Cerebellar cortex (tissue), 1 donor: ENCODE data around the gene MMADHC.

Source experiments
- DNase-seq: peaks from one replicate; pipeline ENCODE4 v3.0.0-alpha.2; 2015; ENCODE audit warnings: low spot score

Gene MMADHC

DNA sequence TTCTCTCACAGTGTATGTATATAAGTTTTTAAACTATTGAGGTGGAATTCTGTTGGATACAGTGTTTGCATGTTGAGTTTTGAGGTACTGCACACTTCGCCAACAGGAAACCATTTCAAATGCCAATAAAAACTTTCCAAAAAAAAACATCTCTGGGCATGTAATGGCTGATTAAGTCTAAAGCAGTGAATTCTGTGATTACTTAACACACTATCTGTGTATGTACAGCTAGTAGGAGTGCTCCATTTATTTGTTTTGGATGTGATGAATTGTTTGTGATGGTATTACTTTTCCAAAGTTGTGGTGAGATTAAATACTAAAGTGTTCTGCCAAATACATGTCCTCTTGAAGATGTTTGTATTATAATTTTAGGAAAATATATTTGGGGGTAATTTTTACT lies 31.1 kb downstream of the MMADHC start:
- no peak for DNase-seq

DNA sequence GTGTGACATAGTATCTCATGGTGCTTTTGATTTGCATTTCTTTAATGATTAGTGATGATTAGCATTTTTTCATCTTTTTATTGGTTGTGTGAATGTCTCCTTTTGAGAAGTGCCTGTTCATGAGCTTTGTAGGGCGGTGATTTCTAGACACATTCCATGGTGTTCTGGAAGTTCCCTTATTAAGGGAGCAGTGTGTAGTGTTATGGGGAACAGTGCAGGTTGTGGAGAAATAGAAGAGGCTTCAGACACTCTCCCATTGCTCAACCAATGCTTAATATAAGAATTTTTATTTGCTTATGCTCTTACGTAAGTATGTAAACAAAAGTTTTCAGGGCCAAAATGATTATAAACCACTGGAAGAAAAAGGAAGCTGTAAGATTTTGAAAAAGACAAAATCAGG lies 34.7 kb downstream of the MMADHC start:
- DNase-seq = no peak

GRCh38 chr2:149552226-149552625 lies 35.3 kb downstream of the MMADHC start:
- no peak for DNase-seq

GRCh38 chr2:149544692-149545091 lies 42.9 kb downstream of the MMADHC start:
- no peak for DNase-seq

DNA sequence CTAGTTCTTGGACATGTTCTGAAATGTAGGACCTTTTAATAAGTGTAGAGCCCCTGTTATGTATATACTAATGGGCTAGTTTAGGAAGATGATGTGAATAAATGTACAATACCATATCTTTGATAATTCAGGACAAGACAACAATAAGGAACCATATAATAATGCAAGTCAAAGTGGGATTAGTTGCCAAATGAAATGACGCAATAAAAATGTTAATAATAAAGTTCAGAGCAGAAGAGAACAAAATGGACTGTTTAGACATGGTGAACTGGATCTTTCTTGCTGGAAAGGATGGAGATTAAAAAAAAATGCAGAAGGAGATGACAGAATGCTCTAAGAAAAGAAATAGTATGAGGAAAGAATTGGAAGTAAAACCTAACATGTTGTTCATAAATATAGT lies 43.7 kb downstream of the MMADHC start:
- no peak for DNase-seq

- no peak for DNase-seq
These were observed 47.4 kb downstream of the MMADHC start for GRCh38 chr2:149540138-149540537.

- DNase-seq = no peak
These were observed 49.3 kb downstream of the MMADHC start for GRCh38 chr2:149538138-149538833.

GRCh38 chr2:149537092-149537726 lies 50.4 kb downstream of the MMADHC start:
- no peak for DNase-seq

GRCh38 chr2:149536649-149537048 lies 50.9 kb downstream of the MMADHC start:
- no peak for DNase-seq

DNA sequence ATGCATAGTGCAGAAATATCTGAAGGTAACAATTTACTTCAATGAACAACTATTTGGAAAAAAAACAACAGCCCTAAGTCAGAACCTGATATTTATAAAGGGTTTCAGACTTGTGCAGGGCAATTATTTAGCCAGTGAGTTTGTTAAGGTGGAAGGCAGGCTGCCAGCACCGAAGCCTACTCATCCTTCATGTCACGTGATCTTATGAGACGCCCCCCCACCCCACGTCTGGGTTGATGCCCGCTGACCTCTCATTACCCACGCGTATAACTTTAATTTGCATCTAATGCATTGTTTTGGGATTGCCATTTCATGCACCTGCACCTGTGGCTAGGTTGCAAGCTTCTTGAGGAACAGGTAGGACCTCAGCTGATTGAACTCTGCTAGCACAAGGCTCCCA lies 52.9 kb downstream of the MMADHC start:
- DNase-seq = no peak

DNA sequence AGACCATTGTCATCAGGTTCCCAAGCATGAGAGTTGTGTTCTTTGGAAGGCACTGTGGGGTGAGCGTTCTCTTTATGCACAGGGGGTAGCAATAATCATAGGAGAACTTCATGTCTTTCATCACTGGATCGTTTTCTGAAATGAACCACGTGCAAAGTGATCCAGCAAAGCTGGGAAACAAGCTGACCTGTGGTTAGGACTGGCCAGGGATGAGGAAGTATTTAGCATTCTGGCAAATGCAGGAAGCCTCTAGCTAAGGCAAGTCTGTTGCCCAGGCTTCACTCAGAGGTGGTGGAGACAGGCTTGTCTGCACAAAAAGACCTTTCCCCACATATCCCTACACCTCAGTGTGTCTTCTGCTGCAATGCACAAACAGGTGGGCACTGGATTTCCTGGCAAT lies 58.6 kb downstream of the MMADHC start:
- DNase-seq = no peak

- no peak for DNase-seq
These were observed 59.4 kb downstream of the MMADHC start for GRCh38 chr2:149527998-149528755.

- no peak for DNase-seq
These were observed 60.9 kb downstream of the MMADHC start for GRCh38 chr2:149526689-149527088.

- DNase-seq = no peak
These were observed 62.3 kb downstream of the MMADHC start for GRCh38 chr2:149525323-149525722.
